GM18517 (cell line): ENCODE data around the gene MICAL3.

Experiments used
- ATAC-seq: cut with Tn5 transposase; IDR thresholded peaks from one replicate; pipeline ENCODE4 v1.9.1; 2021; ENCODE audit warnings: mild to moderate bottlenecking, moderate library complexity; ENCODE audit not compliant: unreplicated experiment

Gene MICAL3

DNA sequence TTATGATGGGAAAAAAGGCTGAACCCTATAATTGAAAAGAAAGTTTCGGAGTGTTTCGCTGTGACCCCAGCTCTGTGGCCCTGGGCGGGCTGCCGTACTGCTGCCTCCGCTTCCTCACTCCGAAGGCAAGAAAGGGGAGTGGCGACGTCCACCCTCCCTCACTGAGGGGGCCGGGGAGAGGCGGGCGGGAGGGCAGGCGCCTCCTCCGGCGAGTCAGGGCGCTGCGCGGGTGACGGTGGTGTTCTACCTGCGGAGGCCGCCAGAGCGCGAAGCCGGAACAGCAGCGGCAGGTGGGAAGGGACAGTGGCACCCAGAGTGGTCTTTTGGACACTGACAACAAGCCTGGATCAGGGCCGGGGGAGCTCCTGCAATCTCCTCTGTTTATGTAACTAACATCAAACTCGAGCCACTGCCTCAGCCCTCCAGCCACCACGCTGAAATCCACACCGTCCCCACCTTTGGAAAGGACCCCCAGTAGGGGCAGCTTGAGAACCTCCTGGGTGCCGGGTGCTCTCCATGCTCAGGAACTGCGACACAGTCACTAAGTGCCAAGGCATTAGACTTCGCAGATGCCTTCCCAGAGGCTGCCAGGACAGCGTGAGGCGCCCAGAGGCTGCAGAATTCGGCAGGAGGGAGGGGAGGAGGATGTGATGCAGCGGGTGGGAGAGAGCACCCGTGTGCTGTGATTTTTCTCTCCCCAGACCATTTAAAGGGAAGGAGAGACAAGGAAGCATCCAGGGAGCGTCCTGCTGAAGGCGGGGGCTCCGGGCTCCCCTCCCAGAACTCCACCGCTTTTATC, 275.6 kb downstream of the MICAL3 start:
- ATAC-seq, result no peak

DNA sequence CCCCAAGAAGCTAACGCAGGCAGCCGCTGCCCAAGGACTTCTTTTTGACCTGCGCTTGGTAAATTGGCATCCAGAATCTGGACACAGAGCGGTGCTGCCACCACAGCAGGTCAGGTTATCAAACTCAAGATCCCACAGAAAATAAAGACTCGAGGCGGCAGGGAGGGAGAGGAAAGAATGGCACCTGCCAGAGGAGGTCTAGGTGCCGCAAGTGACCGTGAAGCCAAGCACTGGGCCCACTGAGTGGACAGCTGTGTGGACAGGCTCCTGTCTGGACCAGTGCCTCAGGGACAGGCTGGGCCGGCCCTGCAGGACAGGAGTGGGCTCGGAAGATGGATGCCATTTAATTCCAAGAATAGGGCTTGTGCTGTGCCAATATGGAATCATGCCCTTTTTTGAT, 277.4 kb downstream of the MICAL3 start:
- ATAC-seq, result no peak

DNA sequence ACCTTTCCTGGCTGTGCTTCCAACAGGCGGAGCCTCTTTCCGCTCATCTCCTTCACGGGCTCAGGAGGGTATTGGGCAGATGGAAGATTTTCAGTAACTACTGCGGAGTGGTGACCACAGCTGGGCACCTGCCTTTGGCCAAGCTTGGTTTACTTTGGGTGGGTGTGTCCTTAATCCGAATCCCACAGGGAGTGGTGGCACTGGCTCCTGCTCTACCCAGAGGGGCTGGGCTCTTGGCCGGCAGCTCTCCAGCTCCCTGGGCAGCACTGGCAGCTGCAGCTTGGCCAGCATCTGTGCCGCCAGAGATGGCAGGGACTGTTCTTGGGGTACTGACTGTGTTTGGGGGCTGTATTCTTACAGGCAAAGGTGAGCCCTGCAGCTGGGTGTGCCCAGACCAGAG, 279.9 kb downstream of the MICAL3 start:
- no peak for ATAC-seq

DNA sequence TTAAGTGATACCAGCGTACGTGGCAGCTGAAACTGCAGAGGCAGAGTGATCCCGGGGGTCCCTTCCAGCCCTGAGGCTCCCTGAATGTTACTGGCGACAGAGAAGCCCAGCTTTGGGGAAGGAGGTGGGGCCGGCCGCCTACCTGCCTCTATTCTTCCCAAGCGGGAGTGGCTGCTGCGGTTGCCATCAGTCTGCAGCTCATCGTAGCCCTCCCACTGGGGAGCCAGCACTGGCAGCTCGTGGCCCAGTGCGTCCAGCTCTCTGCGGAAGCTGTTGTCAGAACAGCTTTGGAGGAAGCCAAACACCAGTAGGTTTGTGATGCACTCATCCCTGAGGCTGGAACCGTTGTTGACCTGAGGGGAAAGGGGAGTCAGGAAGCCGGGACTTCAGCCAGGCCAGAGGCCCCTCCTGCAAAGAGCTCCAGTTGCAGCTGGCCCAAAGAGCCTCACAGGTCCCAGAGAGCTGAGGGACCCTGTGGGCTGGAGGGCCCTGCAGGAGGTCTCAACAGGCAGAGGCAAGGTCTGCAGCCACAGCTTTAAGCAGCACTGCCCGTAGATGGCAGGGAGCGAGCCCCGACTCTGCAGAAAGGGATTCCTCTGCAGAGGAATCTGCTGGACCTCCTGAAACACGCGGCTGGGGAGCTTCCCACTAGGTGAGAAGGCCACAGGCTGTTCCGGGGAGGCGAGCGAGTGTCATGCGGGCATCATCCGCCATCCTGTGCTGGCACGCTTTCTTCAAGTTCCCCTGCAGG, 280.5 kb downstream of the MICAL3 start:
- no peak for ATAC-seq

DNA sequence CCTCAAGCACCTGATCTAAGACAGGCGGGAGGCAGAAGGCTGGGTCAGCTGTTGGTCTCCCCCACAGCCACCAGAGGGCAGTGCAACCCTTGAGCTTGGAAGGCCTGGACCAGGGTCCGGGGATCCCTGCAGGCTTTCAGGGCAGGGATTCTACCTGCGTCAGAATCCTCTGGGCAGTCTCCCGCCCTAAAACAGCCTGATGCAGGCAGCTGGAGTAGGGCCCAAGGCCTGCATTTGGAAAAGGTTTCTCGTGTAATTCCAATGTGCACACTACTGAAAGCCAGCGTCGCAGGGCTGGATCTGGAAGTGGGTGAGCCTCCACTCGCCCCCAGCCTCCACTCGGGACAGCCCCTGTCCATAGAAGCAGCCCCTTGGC, 281.8 kb downstream of the MICAL3 start:
- no peak for ATAC-seq

DNA sequence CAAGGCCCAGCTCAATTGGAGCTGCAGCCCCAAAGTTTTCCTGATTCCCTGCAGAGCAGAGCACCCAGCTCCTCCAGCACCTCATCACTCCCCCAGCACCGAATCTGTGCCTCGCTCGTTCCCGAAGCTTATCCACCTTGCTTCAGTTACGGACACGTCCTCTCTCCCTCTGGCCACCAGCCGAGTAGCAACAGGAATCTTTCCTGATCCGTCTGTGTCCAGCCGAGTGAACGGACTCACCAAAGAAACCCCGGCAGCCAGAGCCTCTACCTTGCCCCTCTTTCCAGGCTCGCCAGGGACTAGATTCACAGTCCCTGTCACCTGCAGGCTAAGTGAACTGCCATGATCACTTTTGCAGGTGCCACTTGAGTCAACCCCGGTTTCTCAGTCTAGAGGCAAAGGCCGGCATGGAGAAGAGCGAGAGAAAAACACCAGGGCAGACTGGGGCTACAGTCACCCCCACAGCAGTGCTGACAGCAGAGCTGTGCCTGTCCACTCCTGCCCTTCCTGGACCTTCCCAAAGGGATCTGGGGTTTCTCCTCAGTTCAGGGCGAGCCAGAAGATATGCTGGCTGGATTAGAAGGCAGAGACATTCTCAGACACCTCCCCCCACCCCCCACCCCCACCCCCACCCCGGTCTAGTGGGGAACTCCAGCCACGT, 282.4 kb downstream of the MICAL3 start:
- ATAC-seq, result no peak

DNA sequence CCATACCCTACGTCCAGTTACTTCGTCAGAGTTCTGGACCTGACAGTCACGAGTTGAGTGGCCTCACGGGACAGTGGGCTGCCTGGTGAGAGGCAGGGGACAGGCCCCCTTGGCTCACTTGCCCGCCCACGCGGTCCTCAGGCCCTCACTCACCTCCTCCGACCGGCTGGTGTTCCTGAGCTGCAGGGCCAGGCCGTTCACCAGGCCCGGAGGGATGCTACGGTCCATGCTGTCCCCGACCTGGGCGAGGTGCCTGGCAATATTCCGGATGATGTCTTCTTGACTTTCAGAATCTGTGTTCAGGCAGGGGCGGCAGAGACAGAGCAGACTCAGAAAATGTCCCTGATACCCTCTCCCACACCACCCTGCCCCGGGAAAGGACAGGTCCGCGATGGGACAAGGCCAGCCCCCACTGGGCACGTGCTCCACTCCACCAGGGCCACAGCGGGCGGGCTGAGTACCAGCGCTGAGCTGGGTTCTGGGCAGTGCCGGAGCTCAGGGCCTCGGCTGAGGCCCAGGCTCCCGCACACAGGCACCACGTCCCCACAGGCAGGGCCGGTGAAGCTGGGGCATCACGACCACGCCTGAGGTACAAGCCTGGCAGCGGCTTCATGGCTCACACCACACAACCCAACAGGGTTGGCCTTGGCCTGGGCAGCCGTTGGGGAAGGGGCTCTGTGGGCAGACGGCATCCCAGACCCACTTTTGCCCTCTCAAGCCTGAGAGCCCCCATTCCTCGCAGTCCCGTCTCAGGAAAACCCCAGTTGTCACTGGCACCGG, 285.0 kb downstream of the MICAL3 start:
- no peak for ATAC-seq

DNA sequence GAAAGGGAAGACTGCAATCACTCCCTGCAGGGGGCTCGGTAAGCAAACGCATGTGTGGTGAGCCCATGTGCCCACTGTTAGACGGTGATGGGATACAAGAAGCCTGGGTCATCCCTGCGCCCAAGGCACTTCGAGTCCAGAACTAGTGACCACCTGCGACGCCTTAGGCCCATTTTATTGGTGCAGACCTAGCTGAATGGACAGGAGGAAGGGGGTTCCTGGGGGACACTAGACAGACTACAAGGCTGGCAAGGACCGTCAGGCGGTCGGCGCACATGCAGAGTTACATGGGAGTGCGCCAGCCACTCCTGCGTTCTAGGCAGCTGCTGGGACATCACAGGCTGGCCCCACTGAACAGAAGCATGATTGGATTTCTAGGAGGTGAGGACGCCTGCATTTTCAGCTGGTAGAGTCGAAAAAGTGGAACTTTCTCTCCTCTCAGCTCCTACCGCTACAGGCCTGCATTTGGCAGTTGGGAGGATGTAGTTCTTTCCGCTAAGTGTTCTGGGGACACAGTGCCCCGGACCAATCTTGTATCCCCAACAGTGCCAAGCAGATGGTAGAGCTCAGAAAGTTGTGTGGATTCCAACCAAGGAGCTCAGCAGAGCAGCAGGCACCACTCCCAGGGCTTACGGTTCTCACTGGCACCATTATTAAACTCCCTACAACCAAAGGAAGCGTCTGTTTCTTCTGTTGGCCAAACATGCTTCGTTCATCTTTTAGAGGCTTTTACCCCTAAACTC, 285.8 kb downstream of the MICAL3 start:
- no peak for ATAC-seq
